Tibial nerve (tissue), 4 donors: ENCODE results near the gene CCDC180. TPM values are rescaled to one million over a fixed set of nuclear protein-coding genes. Genes with fewer than 3 reads are reported as not detected.

Source experiments
- DNase-seq, 2 donors: peaks; one replicate each; pipeline ENCODE4 v3.0.0-alpha.2; 2019; ENCODE audit warnings: low spot score in 2 of 2
- H3K27ac ChIP-seq, 4 donors: fragments of 200-600 bp; sonication (generic) in 3 of 4; one replicate each; pipeline ENCODE4 v1.5.1; 2017 to 2019; ENCODE audit warnings: mild to moderate bottlenecking in 1 of 4
- H3K27me3 ChIP-seq, 2 donors: fragments of 200-600 bp; sonication (generic) in 1 of 2; one replicate each; pipeline versions ENCODE4 v1.5.1 to v1.6.0; 2017 to 2019
- H3K36me3 ChIP-seq, 3 donors: fragments of 200-600 bp; sonication (generic); one replicate each; pipeline ENCODE4 v1.5.1; 2018 to 2019
- H3K4me1 ChIP-seq, 4 donors: fragments of 200-600 bp; sonication (generic) in 3 of 4; one replicate each; pipeline ENCODE4 v1.5.1; 2017 to 2019
- H3K4me3 ChIP-seq, 4 donors: fragments of 200-600 bp; sonication (generic) in 3 of 4; one replicate each; pipeline ENCODE4 v1.5.1; 2017 to 2019; ENCODE audit warnings: mild to moderate bottlenecking in 1 of 4, moderate library complexity in 1 of 4
- H3K9me3 ChIP-seq, 4 donors: fragments of 200-600 bp; sonication (generic) in 3 of 4; one replicate each; pipeline ENCODE4 v1.5.1; 2017 to 2019
- EP300 ChIP-seq, 2 donors: sonication (generic); formaldehyde crosslinking; IDR thresholded peaks; one replicate each; pipeline ENCODE4 v1.6.1; 2017; ENCODE audit warnings: antibody characterized with exemption in 2 of 2, mild to moderate bottlenecking in 1 of 2
- POLR2A ChIP-seq, 2 donors: fragments of 450-650 bp; IDR thresholded peaks; one replicate each; pipeline ENCODE4 v1.6.1; 2017; ENCODE audit warnings: antibody characterized with exemption in 2 of 2, mild to moderate bottlenecking in 2 of 2, moderate library complexity in 2 of 2
- whole genome bisulfite sequencing, 2 donors: methylation state at CpG; one replicate each; pipeline ENCODE4 v1.1.5; 2018; 5-methylcytosine and 5-hydroxymethylcytosine counted together
- total RNA-seq, 4 donors: library from RNA; depleted of rRNA; stranded (reverse); fragments of >200 nt; gene quantifications; one replicate each; pipeline ENCODE4 v1.1.0, GENCODE V29; 2016
- TF ChIP-seq, protein P1 (sequence below), 5 experiments: fragments of 200-600 bp in 3 of 5; fragments of 450-650 bp in 2 of 5; sonication (generic) in 3 of 5; IDR thresholded peaks; one replicate each; pipeline ENCODE4 v1.5.1; 2016 to 2019; ENCODE audit warnings: antibody characterized with exemption in 5 of 5, mild to moderate bottlenecking in 3 of 5, moderate library complexity in 2 of 5

The CCDC180 gene
- total RNA-seq, 4 donors from 2014 or later: 6.0 to 14.0 (median 11.7) TPM

DNA sequence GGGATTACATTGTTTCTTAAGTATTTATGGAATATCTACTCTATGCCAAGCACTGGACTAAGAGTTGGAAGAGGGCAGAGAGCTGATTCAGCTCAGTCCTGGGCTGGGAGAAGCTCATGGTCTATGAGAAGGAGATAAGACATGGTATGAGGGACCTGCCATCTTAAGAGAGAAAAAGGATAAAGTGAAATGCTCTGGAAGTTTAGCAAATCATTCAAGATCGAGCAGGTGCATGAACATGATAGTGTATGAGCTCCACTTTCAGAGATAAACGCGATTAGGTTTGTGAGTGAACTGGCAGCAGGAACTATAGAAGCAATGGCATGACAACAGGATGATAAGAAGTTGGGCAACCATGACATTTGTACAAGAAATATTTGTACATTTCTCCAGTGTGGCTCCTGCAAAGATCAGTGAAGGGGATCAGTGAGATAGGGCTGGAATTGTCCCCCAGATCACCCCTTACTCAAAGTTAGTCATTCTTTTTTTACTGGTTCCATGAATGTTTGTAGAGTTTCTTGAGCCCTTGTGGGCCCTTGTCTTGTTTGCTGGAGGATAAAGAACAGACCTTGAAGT lies 26.6 kb upstream of the CCDC180 start:
- Histone ChIP-seq H3K27ac (no peak overlapping the region), H3K9me3 (peaks cover 0 to 12% (median 0%) of the 10 kb centered on the region in 4 donors), H3K4me1 (no peaks in the 10 kb centered on the region), H3K4me3 (no peak overlapping the region), H3K36me3 (peaks cover 0 to 96% (median 9%) of the 10 kb centered on the region in 3 donors), H3K27me3 (no peaks in the 10 kb centered on the region)
- TF ChIP-seq, protein P1, sequence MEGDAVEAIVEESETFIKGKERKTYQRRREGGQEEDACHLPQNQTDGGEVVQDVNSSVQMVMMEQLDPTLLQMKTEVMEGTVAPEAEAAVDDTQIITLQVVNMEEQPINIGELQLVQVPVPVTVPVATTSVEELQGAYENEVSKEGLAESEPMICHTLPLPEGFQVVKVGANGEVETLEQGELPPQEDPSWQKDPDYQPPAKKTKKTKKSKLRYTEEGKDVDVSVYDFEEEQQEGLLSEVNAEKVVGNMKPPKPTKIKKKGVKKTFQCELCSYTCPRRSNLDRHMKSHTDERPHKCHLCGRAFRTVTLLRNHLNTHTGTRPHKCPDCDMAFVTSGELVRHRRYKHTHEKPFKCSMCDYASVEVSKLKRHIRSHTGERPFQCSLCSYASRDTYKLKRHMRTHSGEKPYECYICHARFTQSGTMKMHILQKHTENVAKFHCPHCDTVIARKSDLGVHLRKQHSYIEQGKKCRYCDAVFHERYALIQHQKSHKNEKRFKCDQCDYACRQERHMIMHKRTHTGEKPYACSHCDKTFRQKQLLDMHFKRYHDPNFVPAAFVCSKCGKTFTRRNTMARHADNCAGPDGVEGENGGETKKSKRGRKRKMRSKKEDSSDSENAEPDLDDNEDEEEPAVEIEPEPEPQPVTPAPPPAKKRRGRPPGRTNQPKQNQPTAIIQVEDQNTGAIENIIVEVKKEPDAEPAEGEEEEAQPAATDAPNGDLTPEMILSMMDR (IDR thresholded peaks at IDR 0.05): no peak
- TF ChIP-seq EP300 (IDR thresholded peaks at IDR 0.05): no peak
- TF ChIP-seq POLR2A (IDR thresholded peaks at IDR 0.05): no peak
- WGBS, 2 donors: 94 to 96% methylated on average over 3 of the region's 3 CpGs
- no peak for DNase-seq

DNA sequence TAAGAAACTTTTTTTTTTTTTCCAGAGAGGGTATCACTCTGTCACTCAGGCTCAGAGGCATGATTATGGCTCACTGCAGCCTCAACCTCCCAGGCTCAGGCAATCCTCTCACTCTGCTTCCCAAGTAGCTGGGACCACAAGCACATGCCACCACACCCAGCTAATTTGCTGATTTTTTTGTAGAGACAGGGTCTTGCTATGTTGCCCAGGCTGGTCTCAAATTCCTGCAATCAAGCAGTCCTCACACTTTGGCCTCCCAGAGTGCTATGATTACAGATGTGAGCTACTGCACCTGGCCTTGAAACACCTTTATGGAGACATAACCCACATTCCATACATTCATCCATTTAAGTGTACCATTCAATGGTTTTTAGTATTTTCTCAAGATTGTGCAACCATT lies 23.7 kb upstream of the CCDC180 start:
- Histone ChIP-seq H3K36me3 (peaks cover 0 to 99% (median 9%) of the 10 kb centered on the region in 3 donors), H3K27ac (no peak overlapping the region), H3K4me1 (no peaks in the 10 kb centered on the region), H3K9me3 (peaks cover 0 to 16% (median 2%) of the 10 kb centered on the region in 4 donors), H3K27me3 (no peaks in the 10 kb centered on the region), H3K4me3 (no peak overlapping the region)
- DNase-seq: no peak
- no peak for TF ChIP-seq EP300 (IDR thresholded peaks at IDR 0.05)
- no peak for TF ChIP-seq POLR2A (IDR thresholded peaks at IDR 0.05)
- TF ChIP-seq, protein P1 (IDR thresholded peaks at IDR 0.05): no peak

DNA sequence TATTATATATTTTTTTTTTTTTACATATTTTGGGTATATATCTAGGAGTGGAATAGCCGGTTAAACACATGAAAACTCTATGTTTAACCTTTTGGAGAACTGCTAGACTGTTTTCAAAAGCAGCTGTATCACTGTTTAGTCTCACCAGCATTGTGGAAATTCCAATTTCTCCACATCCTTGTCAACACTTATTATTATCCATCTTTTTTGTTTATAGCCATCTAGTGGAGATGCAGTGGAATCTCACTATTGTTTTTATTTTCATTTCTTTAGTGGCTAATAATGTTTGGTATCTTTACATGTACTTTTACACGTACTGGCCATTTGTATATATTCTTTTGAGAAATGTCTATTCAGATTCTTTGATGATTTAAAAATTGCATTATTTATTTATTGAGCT lies 22.7 kb upstream of the CCDC180 start:
- no peak overlapping the region for H3K4me3 ChIP-seq
- H3K9me3 ChIP-seq: peaks cover 0 to 16% (median 2%) of the 10 kb centered on the region in 4 donors
- no peak for DNase-seq
- WGBS, 2 donors: 93 to 99% methylated on average over 2 of the region's 2 CpGs
- H3K27ac ChIP-seq: no peak overlapping the region
- TF ChIP-seq POLR2A (IDR thresholded peaks at IDR 0.05): no peak
- TF ChIP-seq, protein P1 (IDR thresholded peaks at IDR 0.05): no peak
- TF ChIP-seq EP300 (IDR thresholded peaks at IDR 0.05): no peak
- H3K36me3 ChIP-seq: peaks cover 0 to 99% (median 9%) of the 10 kb centered on the region in 3 donors
- H3K4me1 ChIP-seq: no peaks in the 10 kb centered on the region
- no peaks in the 10 kb centered on the region for H3K27me3 ChIP-seq

DNA sequence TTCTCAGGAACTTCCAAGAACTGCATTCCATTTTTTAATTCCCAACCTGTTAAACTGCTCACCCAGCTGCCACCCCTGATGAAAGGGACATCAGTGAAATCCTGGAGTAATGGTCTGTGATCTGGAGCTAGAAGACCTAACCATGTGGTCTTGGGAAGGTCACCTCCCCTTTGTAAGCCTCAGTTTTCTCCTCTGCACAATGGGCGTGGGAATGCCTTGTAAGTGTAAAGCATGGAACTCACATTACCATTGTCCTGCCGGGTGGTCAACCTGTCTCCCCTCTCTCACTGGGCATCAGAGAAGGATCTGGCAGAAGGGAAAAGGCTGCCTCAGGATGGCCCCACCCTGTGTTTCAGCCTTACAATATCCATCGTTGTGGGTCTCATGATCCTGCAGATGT lies 15.3 kb upstream of the CCDC180 start:
- Histone ChIP-seq H3K9me3 (peaks cover 0 to 2% (median 0%) of the 10 kb centered on the region in 4 donors), H3K4me1 (peaks cover 0 to 15% (median 3%) of the 10 kb centered on the region in 4 donors), H3K36me3 (peaks cover 0 to 88% (median 0%) of the 10 kb centered on the region in 3 donors), H3K4me3 (no peak overlapping the region), H3K27me3 (no peaks in the 10 kb centered on the region), H3K27ac (no peak overlapping the region)
- WGBS, 2 donors: 84 to 94% methylated on average over 3 of the region's 3 CpGs
- DNase-seq: no peak
- TF ChIP-seq POLR2A (IDR thresholded peaks at IDR 0.05): no peak
- TF ChIP-seq, protein P1 (IDR thresholded peaks at IDR 0.05): no peak
- no peak for TF ChIP-seq EP300 (IDR thresholded peaks at IDR 0.05)

DNA sequence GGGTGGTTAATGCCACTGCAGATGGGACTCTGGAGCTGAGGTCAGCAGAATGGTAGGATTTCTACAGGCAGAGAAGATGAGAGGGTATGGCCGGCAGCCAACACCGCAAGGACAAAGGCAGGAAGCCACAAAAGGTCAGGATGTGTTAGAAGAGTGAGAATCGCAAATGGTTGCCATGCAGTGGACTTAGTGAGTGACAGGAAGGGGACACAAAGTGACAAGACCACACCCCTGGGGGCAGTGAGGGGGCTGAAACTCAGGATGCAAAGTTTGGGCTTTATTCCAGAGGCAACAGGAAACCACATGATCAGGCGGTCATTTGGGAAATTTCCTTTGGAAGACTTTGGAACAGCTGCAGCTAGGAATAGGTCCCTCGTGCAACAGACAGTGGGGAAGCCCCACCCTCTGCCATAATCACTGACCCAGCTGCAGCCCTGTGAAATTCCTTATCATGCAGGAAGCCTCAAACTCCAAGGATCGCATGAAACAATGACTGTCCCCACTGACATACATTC lies 14.2 kb upstream of the CCDC180 start:
- H3K27me3 ChIP-seq: no peaks in the 10 kb centered on the region
- DNase-seq: peak; percentile 19 to 47
- peaks cover 0 to 13% (median 3%) of the 10 kb centered on the region in 4 donors for H3K9me3 ChIP-seq
- WGBS, 2 donors: 20 to 21% methylated on average over 6 of the region's 6 CpGs
- H3K4me3 ChIP-seq: no peak overlapping the region
- no peak overlapping the region for H3K27ac ChIP-seq
- H3K4me1 ChIP-seq: peaks cover 0 to 15% (median 3%) of the 10 kb centered on the region in 4 donors
- TF ChIP-seq EP300 (IDR thresholded peaks at IDR 0.05) (peak in 1 of 2 donors; percentile 49), POLR2A (IDR thresholded peaks at IDR 0.05) (no peak)
- peaks cover 0 to 78% (median 0%) of the 10 kb centered on the region in 3 donors for H3K36me3 ChIP-seq
